ENCODE measurements around the gene TRAPPC2. TPM values are rescaled to one million over a fixed set of nuclear protein-coding genes. Genes with fewer than 3 reads are reported as not detected.

The TRAPPC2 gene
- total RNA-seq (2021) (18.3 and 19.5 TPM in 2 replicates), Bru-seq, nascent RNA (percentile 81 among the genes with signal in this experiment), BruChase-seq, experiment 1, labeled RNA remaining after a 2-hour chase (percentile 83 among the genes with signal in this experiment), BruChase-seq, experiment 2, labeled RNA remaining after a 6-hour chase (percentile 77 among the genes with signal in this experiment)
- long read RNA-seq, transcript TRAPPC2-203 (6 exons, 2,776 nt): minor isoform, 6 of 31 reads
- long read RNA-seq, transcript TRAPPC2-201 (5 exons, 2,716 nt): major isoform, 12 of 31 reads
- long read RNA-seq, partial matches to known transcripts: 7 of 31 reads
- long read RNA-seq, other reads (novel, unspliced or antisense): 5 of 31 reads

GRCh38 chrX:13734278-13735172 lies at the start of gene TRAPPC2, which contains the start of gene OFD1:
TRAPPC2 (minus strand) TSS chrX:13734620; CDS start chrX:13719963, 14,657 bp downstream.
OFD1 (plus strand) TSS chrX:13734748; CDS start chrX:13735072, 324 bp downstream.
- no peaks in the 10 kb centered on the region for H3K4me1 ChIP-seq (ENCODE audit: insufficient read depth, low read length, poor library complexity, severe bottlenecking)
- H3K4me3 ChIP-seq (ENCODE audit: low read depth, low read length, poor library complexity, severe bottlenecking): peak within 1 kb of the TSS; percentile 73
- no peaks in the 10 kb centered on the region for H3K27me3 ChIP-seq (replicated peaks; ENCODE audit: insufficient read depth, low read depth, low read length, poor library complexity)
- no TSS peak for BruUV-seq (replicated peaks)
- TF ChIP-seq EZH2 (IDR thresholded peaks at IDR 0.05; ENCODE audit: borderline replicate concordance, low read depth, low read length, poor library complexity, severe bottlenecking): no peak
- TF ChIP-seq, protein P1, sequence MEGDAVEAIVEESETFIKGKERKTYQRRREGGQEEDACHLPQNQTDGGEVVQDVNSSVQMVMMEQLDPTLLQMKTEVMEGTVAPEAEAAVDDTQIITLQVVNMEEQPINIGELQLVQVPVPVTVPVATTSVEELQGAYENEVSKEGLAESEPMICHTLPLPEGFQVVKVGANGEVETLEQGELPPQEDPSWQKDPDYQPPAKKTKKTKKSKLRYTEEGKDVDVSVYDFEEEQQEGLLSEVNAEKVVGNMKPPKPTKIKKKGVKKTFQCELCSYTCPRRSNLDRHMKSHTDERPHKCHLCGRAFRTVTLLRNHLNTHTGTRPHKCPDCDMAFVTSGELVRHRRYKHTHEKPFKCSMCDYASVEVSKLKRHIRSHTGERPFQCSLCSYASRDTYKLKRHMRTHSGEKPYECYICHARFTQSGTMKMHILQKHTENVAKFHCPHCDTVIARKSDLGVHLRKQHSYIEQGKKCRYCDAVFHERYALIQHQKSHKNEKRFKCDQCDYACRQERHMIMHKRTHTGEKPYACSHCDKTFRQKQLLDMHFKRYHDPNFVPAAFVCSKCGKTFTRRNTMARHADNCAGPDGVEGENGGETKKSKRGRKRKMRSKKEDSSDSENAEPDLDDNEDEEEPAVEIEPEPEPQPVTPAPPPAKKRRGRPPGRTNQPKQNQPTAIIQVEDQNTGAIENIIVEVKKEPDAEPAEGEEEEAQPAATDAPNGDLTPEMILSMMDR (conservative IDR thresholded peaks at IDR 0.05; ENCODE audit: low read depth, low read length): no peak
- ChIA-PET CTCF (interaction anchor here (0.6 kb wide), 1 partner anchor 83 kb away, joined by 4 read pairs; no protein-coding TSS in a partner anchor), POLR2A (ENCODE audit: low non-redundant PET) (no interaction called here)
- intact Hi-C loops (cut with micrococcal nuclease; ENCODE audit: unreplicated experiment): loop anchor here (5.0 kb wide), 1 partner anchor 82 kb away; the partner anchor contains the start of gene TCEANC
- peaks cover 7% of the 10 kb centered on the region for H3K36me3 ChIP-seq (ENCODE audit: insufficient read depth, low read length, poor library complexity, severe bottlenecking)
- peak; percentile 96 for DNase-seq (ENCODE audit: low spot score)
- H3K9me3 ChIP-seq (ENCODE audit: low read depth, low read length, poor library complexity, severe bottlenecking): no peaks in the 10 kb centered on the region
- peak within 1 kb of the TSS; percentile 82 for H3K27ac ChIP-seq (ENCODE audit: low read depth, low read length, poor library complexity, severe bottlenecking)

DNA sequence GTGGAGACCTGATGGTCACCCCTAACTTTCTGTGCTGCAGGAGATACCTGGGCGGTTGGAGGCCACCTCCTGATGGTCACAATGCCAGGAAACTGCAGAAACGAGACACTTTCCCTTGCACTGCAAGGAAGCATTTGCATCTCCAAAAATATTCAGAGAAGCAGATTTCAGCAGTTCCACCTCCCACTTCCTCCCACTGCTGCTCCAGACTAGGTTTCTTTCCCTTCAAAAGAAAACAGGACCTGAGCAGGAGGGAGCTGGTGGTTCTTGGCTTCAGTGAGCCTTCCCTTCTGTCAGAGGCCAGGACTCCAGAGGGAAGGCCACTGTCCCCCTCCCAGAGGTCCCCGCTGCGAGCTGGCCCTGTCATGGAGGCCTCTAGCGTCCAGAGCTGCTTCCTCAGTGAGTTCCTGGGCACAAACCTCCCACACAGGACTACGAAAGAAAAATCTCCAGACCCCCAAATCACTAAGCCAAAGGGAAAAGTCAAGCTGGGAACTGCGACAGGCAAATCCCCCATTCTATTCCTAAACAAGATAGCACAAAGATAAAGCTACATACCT lies 46.5 kb upstream of the TRAPPC2 start:
- no peaks in the 10 kb centered on the region for H3K4me1 ChIP-seq (ENCODE audit: insufficient read depth, low read length, poor library complexity, severe bottlenecking)
- no peaks in the 10 kb centered on the region for H3K36me3 ChIP-seq (ENCODE audit: insufficient read depth, low read length, poor library complexity, severe bottlenecking)
- no peak for DNase-seq (ENCODE audit: low spot score)
- TF ChIP-seq EZH2 (IDR thresholded peaks at IDR 0.05; ENCODE audit: borderline replicate concordance, low read depth, low read length, poor library complexity, severe bottlenecking): no peak
- TF ChIP-seq, protein P1 (conservative IDR thresholded peaks at IDR 0.05; ENCODE audit: low read depth, low read length): no peak
- H3K4me3 ChIP-seq (ENCODE audit: low read depth, low read length, poor library complexity, severe bottlenecking): no peak overlapping the region
- intact Hi-C loops (cut with micrococcal nuclease; ENCODE audit: unreplicated experiment): no loop called here
- no peaks in the 10 kb centered on the region for H3K9me3 ChIP-seq (ENCODE audit: low read depth, low read length, poor library complexity, severe bottlenecking)
- ChIA-PET CTCF (no interaction called here), POLR2A (ENCODE audit: low non-redundant PET) (no interaction called here)
- H3K27ac ChIP-seq (ENCODE audit: low read depth, low read length, poor library complexity, severe bottlenecking): no peak overlapping the region
- H3K27me3 ChIP-seq (replicated peaks; ENCODE audit: insufficient read depth, low read depth, low read length, poor library complexity): peaks cover 5% of the 10 kb centered on the region
- no TSS peak for BruUV-seq (replicated peaks)

GRCh38 chrX:13778916-13779315 lies 44.5 kb upstream of the TRAPPC2 start:
- H3K9me3 ChIP-seq (ENCODE audit: low read depth, low read length, poor library complexity, severe bottlenecking): no peaks in the 10 kb centered on the region
- DNase-seq (ENCODE audit: low spot score): peak; percentile 18
- ChIA-PET POLR2A (ENCODE audit: low non-redundant PET) (no interaction called here), CTCF (no interaction called here)
- no peaks in the 10 kb centered on the region for H3K27me3 ChIP-seq (replicated peaks; ENCODE audit: insufficient read depth, low read depth, low read length, poor library complexity)
- intact Hi-C loops (cut with micrococcal nuclease; ENCODE audit: unreplicated experiment): no loop called here
- no peaks in the 10 kb centered on the region for H3K36me3 ChIP-seq (ENCODE audit: insufficient read depth, low read length, poor library complexity, severe bottlenecking)
- no peak overlapping the region for H3K27ac ChIP-seq (ENCODE audit: low read depth, low read length, poor library complexity, severe bottlenecking)
- BruUV-seq (replicated peaks): no TSS peak
- no peaks in the 10 kb centered on the region for H3K4me1 ChIP-seq (ENCODE audit: insufficient read depth, low read length, poor library complexity, severe bottlenecking)
- no peak for TF ChIP-seq EZH2 (IDR thresholded peaks at IDR 0.05; ENCODE audit: borderline replicate concordance, low read depth, low read length, poor library complexity, severe bottlenecking)
- TF ChIP-seq, protein P1 (conservative IDR thresholded peaks at IDR 0.05; ENCODE audit: low read depth, low read length): no peak
- no peak overlapping the region for H3K4me3 ChIP-seq (ENCODE audit: low read depth, low read length, poor library complexity, severe bottlenecking)
